PC-9 (cell line): ENCODE data around the gene MYO16. TPM values are rescaled to one million over a fixed set of nuclear protein-coding genes. Genes with fewer than 3 reads are reported as not detected.

Experiments used
- BruUV-seq: library from RNA; stranded (reverse); fragments of 400-500 nt; replicated peaks from 2 replicates; lab custom pipeline; 2021; lab: Mats Ljungman, UMichigan
- CTCF ChIA-PET: fragments of 300-600 bp; sonication (Branson Sonifier 250); formaldehyde crosslinking; loops from one replicate; lab custom pipeline; 2022; ENCODE audit warnings: antibody characterized with exemption; lab: Charles Lee
- POLR2A ChIA-PET: fragments of 300-600 bp; sonication (Branson Sonifier 250); formaldehyde crosslinking; loops from one replicate; lab custom pipeline; 2022; ENCODE audit warnings: antibody characterized with exemption; ENCODE audit not compliant: unreplicated experiment; lab: Charles Lee
- DNase-seq, 2 experiments: peaks; one replicate each; pipeline versions ENCODE4 v3.0.0 to v3.0.0-alpha.2; 2015 to 2022; ENCODE audit warnings: mixed read lengths in 1 of 2
- H2AFZ ChIP-seq: fragments of 200-600 bp; sonication (generic); 2 replicates; pipeline ENCODE4 v1.8.1; 2017; ENCODE audit warnings: antibody characterized with exemption
- H3F3A ChIP-seq: fragments of 200-600 bp; sonication (generic); 2 replicates; pipeline ENCODE4 v1.8.1; 2017; ENCODE audit warnings: antibody characterized with exemption, mild to moderate bottlenecking, low read depth; ENCODE audit not compliant: insufficient read depth
- H3K27ac ChIP-seq: fragments of 200-600 bp; sonication (generic); 2 replicates; pipeline ENCODE4 v1.6.1; 2016; ENCODE audit warnings: mixed run types
- H3K27me3 ChIP-seq: fragments of 200-600 bp; sonication (generic); 2 replicates; pipeline ENCODE4 v1.6.1; 2016; ENCODE audit warnings: low read depth, mixed run types; ENCODE audit not compliant: insufficient read depth
- H3K36me3 ChIP-seq: fragments of 200-600 bp; sonication (generic); 2 replicates; pipeline ENCODE4 v1.6.1; 2016; ENCODE audit warnings: low read depth, mixed run types
- H3K4me1 ChIP-seq: fragments of 200-600 bp; sonication (generic); replicated peaks from 2 replicates; pipeline ENCODE4 v1.6.1; 2016; ENCODE audit warnings: mixed run types; ENCODE audit not compliant: insufficient read depth
- H3K4me2 ChIP-seq: fragments of 200-600 bp; sonication (generic); 2 replicates; pipeline ENCODE4 v1.6.1; 2017; ENCODE audit warnings: mixed run types
- H3K4me3 ChIP-seq: fragments of 200-600 bp; sonication (generic); 2 replicates; pipeline ENCODE4 v1.6.1; 2016; ENCODE audit warnings: mixed run types
- H3K79me2 ChIP-seq: fragments of 200-600 bp; sonication (generic); 2 replicates; pipeline ENCODE4 v1.6.1; 2017; ENCODE audit warnings: low read depth, mixed run types
- H3K9me2 ChIP-seq: fragments of 200-600 bp; sonication (generic); 2 replicates; pipeline ENCODE4 v1.8.1; 2017; ENCODE audit warnings: mild to moderate bottlenecking; ENCODE audit not compliant: insufficient read depth
- H3K9me3 ChIP-seq: fragments of 200-600 bp; sonication (generic); 2 replicates; pipeline ENCODE4 v1.8.1; 2016; ENCODE audit warnings: low read depth; ENCODE audit not compliant: insufficient read depth
- H4K20me1 ChIP-seq: fragments of 200-600 bp; sonication (generic); 2 replicates; pipeline ENCODE4 v1.8.1; 2017; ENCODE audit not compliant: insufficient read depth
- CTCF ChIP-seq: fragments of 200-600 bp; sonication (generic); conservative IDR thresholded peaks from 2 replicates; pipeline ENCODE4 v1.6.1; 2017; ENCODE audit warnings: mixed run types, antibody characterized with exemption, mild to moderate bottlenecking, moderate library complexity
- EZH2 ChIP-seq: fragments of 200-600 bp; sonication (generic); IDR thresholded peaks from 2 replicates; pipeline ENCODE4 v1.8.0; 2017; ENCODE audit warnings: antibody characterized with exemption, low read depth
- intact Hi-C: fragments of 100-400 bp; cut with micrococcal nuclease; formaldehyde crosslinking; loops from one replicate; pipeline ENCODE4 v1.10.0; 2022; ENCODE audit not compliant: unreplicated experiment
- total RNA-seq: library from RNA; stranded (reverse); gene quantifications from 2 replicates; pipeline ENCODE4 v1.2.3, GENCODE V29; 2021

The MYO16 gene
- total RNA-seq, 1 experiment from 2014 or later = 0.59 TPM

GRCh38 chr13:108981407-108981806, 352.0 kb downstream of the MYO16 start:
- Histone ChIP-seq H3K27me3 (no peaks in the 10 kb centered on the region), H3K27ac (no peak overlapping the region), H3F3A (no peaks in the 10 kb centered on the region; the same call in 1 of the 2 replicates), H4K20me1 (no peaks in the 10 kb centered on the region), H3K9me3 (no peaks in the 10 kb centered on the region), H3K79me2 (no peaks in the 10 kb centered on the region), H2AFZ (no peak overlapping the region), H3K4me3 (no peak overlapping the region), H3K4me1 (no peaks in the 10 kb centered on the region), H3K4me2 (no peak overlapping the region), H3K9me2 (no peaks in the 10 kb centered on the region; the same call in 1 of the 2 replicates), H3K36me3 (no peaks in the 10 kb centered on the region)
- BruUV-seq = no TSS peak
- TF ChIP-seq CTCF = no peak
- TF ChIP-seq EZH2 = no peak
- ChIA-PET CTCF (no interaction called here), POLR2A (no interaction called here)
- DNase-seq = no peak
- intact Hi-C loops = no loop called here

GRCh38 chr13:108983273-108983672, 353.9 kb downstream of the MYO16 start:
- H4K20me1 ChIP-seq = no peaks in the 10 kb centered on the region
- POLR2A ChIA-PET = no interaction called here

GRCh38 chr13:108984251-108984920, 355.0 kb downstream of the MYO16 start:
- Histone ChIP-seq H3K4me3 (no peak overlapping the region), H4K20me1 (no peaks in the 10 kb centered on the region), H2AFZ (no peak overlapping the region), H3K27me3 (no peaks in the 10 kb centered on the region), H3K36me3 (no peaks in the 10 kb centered on the region), H3K27ac (no peak overlapping the region), H3K9me3 (no peaks in the 10 kb centered on the region), H3K9me2 (no peaks in the 10 kb centered on the region; the same call in 1 of the 2 replicates), H3F3A (no peaks in the 10 kb centered on the region), H3K4me1 (no peaks in the 10 kb centered on the region), H3K79me2 (no peaks in the 10 kb centered on the region), H3K4me2 (no peak overlapping the region)
- ChIA-PET CTCF (no interaction called here), POLR2A (no interaction called here)
- intact Hi-C loops = no loop called here
- TF ChIP-seq CTCF = no peak
- no peak for TF ChIP-seq EZH2
- no TSS peak for BruUV-seq
- no peak for DNase-seq

More at GRCh38 chr13:108983273-108983672, 353.9 kb downstream of the MYO16 start:
- Histone ChIP-seq H3K4me1 (no peaks in the 10 kb centered on the region), H3K9me2 (no peaks in the 10 kb centered on the region; the same call in 1 of the 2 replicates), H3K9me3 (no peaks in the 10 kb centered on the region), H3K4me2 (no peak overlapping the region), H2AFZ (no peak overlapping the region), H3K79me2 (no peaks in the 10 kb centered on the region), H3K36me3 (no peaks in the 10 kb centered on the region), H3F3A (no peaks in the 10 kb centered on the region; the same call in 1 of the 2 replicates), H3K27me3 (no peaks in the 10 kb centered on the region), H3K27ac (no peak overlapping the region), H3K4me3 (no peak overlapping the region)
- DNase-seq = no peak
- TF ChIP-seq CTCF (no peak), EZH2 (no peak)
- BruUV-seq = no TSS peak
- CTCF ChIA-PET = no interaction called here
- intact Hi-C loops = no loop called here
